Caki2 (cell line): Measurements from ENCODE around the gene C2CD2. TPM values are rescaled to one million over a fixed set of nuclear protein-coding genes. Genes with fewer than 3 reads are reported as not detected.

ENCODE experiments used
- DNase-seq: peaks from one replicate; pipeline ENCODE4 v3.0.0-alpha.2; 2015; ENCODE audit warnings: low read depth
- in situ Hi-C: cut with HindIII; loops from 2 replicates; pipeline ENCODE4 v1.10.0; 2016; ENCODE audit warnings: low sequenced_read_pairs, low pct_unique_long_range_greater_than_20kb, mixed read lengths
- total RNA-seq: library from RNA; depleted of rRNA; stranded (reverse); fragments of >200 nt; shearing (Covaris generic); gene quantifications from 2 replicates; pipeline ENCODE4 v1.2.3, GENCODE V29; 2014; ENCODE audit warnings: low replicate concordance

The C2CD2 gene
- total RNA-seq, 1 experiment from 2014 or later = 19.7 TPM

GRCh38 chr21:41866274-41866809 lies 87.5 kb downstream of the C2CD2 start:
- in situ Hi-C loops = no loop called here
- DNase-seq = no peak

GRCh38 chr21:41865002-41865777 lies 88.6 kb downstream of the C2CD2 start:
- DNase-seq = no peak
- in situ Hi-C loops = no loop called here

GRCh38 chr21:41864311-41865001 lies 89.4 kb downstream of the C2CD2 start:
- in situ Hi-C loops = no loop called here
- DNase-seq = no peak

- DNase-seq = no peak
- in situ Hi-C loops = no loop called here
Observed at GRCh38 chr21:41863439-41863740, 90.4 kb downstream of the C2CD2 start.

- DNase-seq = no peak
- in situ Hi-C loops = no loop called here
Observed at GRCh38 chr21:41861987-41862386, 91.8 kb downstream of the C2CD2 start.

- in situ Hi-C loops = no loop called here
- no peak for DNase-seq
Observed at GRCh38 chr21:41861255-41861654, 92.6 kb downstream of the C2CD2 start.

GRCh38 chr21:41859297-41859980 lies 94.4 kb downstream of the C2CD2 start:
- in situ Hi-C loops = no loop called here
- DNase-seq = no peak

GRCh38 chr21:41858466-41859296 lies 95.1 kb downstream of the C2CD2 start:
- no peak for DNase-seq
- in situ Hi-C loops = no loop called here

- no peak for DNase-seq
- in situ Hi-C loops = no loop called here
Observed at GRCh38 chr21:41857771-41858300, 96.0 kb downstream of the C2CD2 start.

GRCh38 chr21:41856572-41856971 lies 97.2 kb downstream of the C2CD2 start:
- DNase-seq = no peak
- in situ Hi-C loops = no loop called here

GRCh38 chr21:41854426-41854995 lies 99.3 kb downstream of the C2CD2 start:
- in situ Hi-C loops = no loop called here
- no peak for DNase-seq

GRCh38 chr21:41852929-41853320 lies 100.9 kb downstream of the C2CD2 start:
- in situ Hi-C loops = no loop called here
- no peak for DNase-seq

- no peak for DNase-seq
- in situ Hi-C loops = no loop called here
Observed at GRCh38 chr21:41852151-41852928, 101.5 kb downstream of the C2CD2 start.

- DNase-seq = no peak
- in situ Hi-C loops = no loop called here
Observed at GRCh38 chr21:41851090-41851790, 102.6 kb downstream of the C2CD2 start.

GRCh38 chr21:41850085-41850484 lies 103.7 kb downstream of the C2CD2 start:
- in situ Hi-C loops = no loop called here
- no peak for DNase-seq

GRCh38 chr21:41848958-41849580 lies 104.7 kb downstream of the C2CD2 start:
- in situ Hi-C loops = no loop called here
- no peak for DNase-seq
